NCI-H1417 treated with DMSO at 0.1 percent for 48 hours (cell line): ENCODE data around the gene CRB3.
A peak's percentile ranks its signal among the peaks of the same experiment; 100 is the strongest.
"Not testable (repeated sequence)": the region's sequence is repeated elsewhere in the genome, so short reads cannot be mapped to it uniquely, and the experiment has no call there.

Source experiments
- DNase-seq: peaks from one replicate; lab custom pipeline; 2025; lab: John Stamatoyannopoulos, UW

The CRB3 gene

GRCh38 chr19:6464070-6464873 is at the start of gene CRB3:
TSS of gene CRB3 (plus strand) at chr19:6464271. CDS start at chr19:6464702, 431 bp downstream.
- no peak for DNase-seq

- DNase-seq = no peak
Observed at GRCh38 chr19:6414793-6415590, 49.1 kb upstream of the CRB3 start.

- DNase-seq = no peak
Observed at GRCh38 chr19:6415591-6416190, 48.4 kb upstream of the CRB3 start.

GRCh38 chr19:6416658-6417405 is 47.2 kb upstream of the CRB3 start:
- DNase-seq = no peak

- DNase-seq = no peak
Observed at GRCh38 chr19:6417713-6418561, 46.1 kb upstream of the CRB3 start.

- no peak for DNase-seq
Observed at GRCh38 chr19:6418562-6418932, 45.5 kb upstream of the CRB3 start.

GRCh38 chr19:6421075-6422014 is 42.7 kb upstream of the CRB3 start:
- no peak for DNase-seq

- no peak for DNase-seq
Observed at GRCh38 chr19:6423499-6424194, 40.4 kb upstream of the CRB3 start.

GRCh38 chr19:6424195-6424938 is 39.7 kb upstream of the CRB3 start, which contains the start of gene KHSRP:
TSS of gene KHSRP (minus strand) at chr19:6424811. CDS start at chr19:6424701, 110 bp downstream.
- no peak for DNase-seq

- DNase-seq = peak; percentile 100
Observed at GRCh38 chr19:6424939-6425731, 38.9 kb upstream of the CRB3 start.

GRCh38 chr19:6425732-6426620 is 38.1 kb upstream of the CRB3 start:
- DNase-seq = no peak

GRCh38 chr19:6427131-6427530 is 36.9 kb upstream of the CRB3 start:
- no peak for DNase-seq

GRCh38 chr19:6428692-6429418 is 35.2 kb upstream of the CRB3 start:
- not testable (repeated sequence) for DNase-seq

GRCh38 chr19:6429419-6430221 is 34.5 kb upstream of the CRB3 start:
- no peak for DNase-seq

GRCh38 chr19:6431891-6432290 is 32.2 kb upstream of the CRB3 start:
- DNase-seq = no peak
